Mesendoderm (in vitro differentiated cells): ENCODE data around the gene PCDH19.
"Not testable (repeated sequence)": the region's sequence is repeated elsewhere in the genome, so short reads cannot be mapped to it uniquely, and the experiment has no call there.

Experiments used
- DNase-seq: peaks from one replicate; pipeline ENCODE4 v3.0.0; 2013
- H2AK5ac ChIP-seq: 2 replicates; pipeline ENCODE4 v1.6.1; 2013; ENCODE audit warnings: low read length, inconsistent platforms
- H2BK120ac ChIP-seq: 2 replicates; pipeline ENCODE4 v1.6.1; 2013; ENCODE audit warnings: low read depth, mild to moderate bottlenecking, low read length, moderate library complexity, mixed read lengths
- H2BK15ac ChIP-seq: replicated peaks from 2 replicates; pipeline ENCODE4 v1.6.1; 2013; ENCODE audit warnings: low read depth, mild to moderate bottlenecking, moderate library complexity
- H2BK5ac ChIP-seq: 2 replicates; pipeline ENCODE4 v1.6.1; 2013; ENCODE audit warnings: low read length, inconsistent platforms
- H3K18ac ChIP-seq: 2 replicates; pipeline ENCODE4 v1.6.1; 2013; ENCODE audit warnings: mild to moderate bottlenecking, low read length, mixed read lengths
- H3K23ac ChIP-seq: one replicate; pipeline ENCODE4 v1.6.1; 2013; ENCODE audit warnings: low read length
- H3K27ac ChIP-seq: 2 replicates; pipeline ENCODE4 v1.5.1; 2013; ENCODE audit warnings: low read depth, mild to moderate bottlenecking, inconsistent platforms, low read length, moderate library complexity
- H3K27me3 ChIP-seq: 2 replicates; pipeline ENCODE4 v1.6.1; 2013; ENCODE audit warnings: low read length, control low read depth, mild to moderate bottlenecking, inconsistent platforms; ENCODE audit not compliant: insufficient read depth, poor library complexity
- H3K36me3 ChIP-seq: 2 replicates; pipeline ENCODE4 v1.6.1; 2013; ENCODE audit warnings: low read length, inconsistent platforms; ENCODE audit not compliant: control insufficient read depth, insufficient read depth
- H3K4ac ChIP-seq: one replicate; pipeline ENCODE4 v1.6.1; 2013; ENCODE audit warnings: low read depth, mild to moderate bottlenecking, low read length, moderate library complexity
- H3K4me1 ChIP-seq: 2 replicates; pipeline ENCODE4 v1.6.1; 2013; ENCODE audit warnings: low read depth, low read length, inconsistent platforms; ENCODE audit not compliant: control insufficient read depth
- H3K4me2 ChIP-seq: 2 replicates; pipeline ENCODE4 v1.6.1; 2013; ENCODE audit warnings: low read length
- H3K4me3 ChIP-seq: 2 replicates; pipeline ENCODE4 v1.5.1; 2013; ENCODE audit warnings: mild to moderate bottlenecking, low read length
- H3K56ac ChIP-seq: one replicate; pipeline ENCODE4 v1.6.1; 2013; ENCODE audit warnings: low read length
- H3K79me1 ChIP-seq: 2 replicates; pipeline ENCODE4 v1.6.1; 2013; ENCODE audit warnings: low read length, inconsistent platforms
- H3K79me2 ChIP-seq: 2 replicates; pipeline ENCODE4 v1.6.1; 2013; ENCODE audit warnings: mild to moderate bottlenecking, low read length; ENCODE audit not compliant: control insufficient read depth, insufficient read depth
- H3K9ac ChIP-seq: 2 replicates; pipeline ENCODE4 v1.6.1; 2013; ENCODE audit warnings: low read length, inconsistent platforms
- H4K5ac ChIP-seq: one replicate; pipeline ENCODE4 v1.6.1; 2013; ENCODE audit warnings: low read length
- H4K8ac ChIP-seq: one replicate; pipeline ENCODE4 v1.6.1; 2013; ENCODE audit warnings: low read depth, mild to moderate bottlenecking, control low read depth, low read length, moderate library complexity
- WGBS: extraction: QIAGEN DNeasy Blood & Tissue Kit; methylation state at CpG from one replicate; pipeline ENCODE4 v1.1.7; 2013; ENCODE audit warnings: low lambda C conversion rate, missing lambda C conversion rate; ENCODE audit not compliant: insufficient coverage; ENCODE audit errors: extremely low coverage; 5-methylcytosine and 5-hydroxymethylcytosine counted together

Gene PCDH19

GRCh38 chrX:100441321-100441720, 31.2 kb upstream of the PCDH19 start:
- not testable (repeated sequence) for H2AK5ac ChIP-seq, H3K36me3 ChIP-seq, H3K4me3 ChIP-seq, H3K27me3 ChIP-seq, H3K27ac ChIP-seq, H3K4ac ChIP-seq, H4K5ac ChIP-seq, H3K18ac ChIP-seq, H2BK5ac ChIP-seq, H2BK120ac ChIP-seq, H3K4me2 ChIP-seq, H3K79me2 ChIP-seq, DNase-seq, H4K8ac ChIP-seq, H3K4me1 ChIP-seq, H3K23ac ChIP-seq, H3K79me1 ChIP-seq, H2BK15ac ChIP-seq, H3K56ac ChIP-seq, H3K9ac ChIP-seq
- no CpG with 5 or more reads among the region's 7 CpGs for WGBS

- H3K4me3 ChIP-seq = no peak overlapping the region
- no CpG with 5 or more reads among the region's 2 CpGs for WGBS
- no peaks in the 10 kb centered on the region for H3K36me3 ChIP-seq
- H3K4ac ChIP-seq = no peak overlapping the region
- H3K4me1 ChIP-seq = no peaks in the 10 kb centered on the region
- no peak overlapping the region for H2BK15ac ChIP-seq
- H3K23ac ChIP-seq = no peak overlapping the region
- no peak overlapping the region for H3K4me2 ChIP-seq
- no peak overlapping the region for H3K56ac ChIP-seq
- no peak for DNase-seq
- H2BK5ac ChIP-seq = no peak overlapping the region
- no peak overlapping the region for H4K8ac ChIP-seq
- no peaks in the 10 kb centered on the region for H3K79me2 ChIP-seq
- H2AK5ac ChIP-seq = no peak overlapping the region
- H3K79me1 ChIP-seq = no peaks in the 10 kb centered on the region
- H3K9ac ChIP-seq = no peak overlapping the region
- no peak overlapping the region for H2BK120ac ChIP-seq
- H3K27ac ChIP-seq = no peak overlapping the region
- no peaks in the 10 kb centered on the region for H3K27me3 ChIP-seq
- no peak overlapping the region for H3K18ac ChIP-seq
- no peak overlapping the region for H4K5ac ChIP-seq
Observed at GRCh38 chrX:100440006-100440405, 29.9 kb upstream of the PCDH19 start.

- H3K9ac ChIP-seq = no peak overlapping the region
- H4K5ac ChIP-seq = no peak overlapping the region
- H3K56ac ChIP-seq = no peak overlapping the region
- no peak overlapping the region for H2BK5ac ChIP-seq
- H3K27ac ChIP-seq = no peak overlapping the region
- H3K18ac ChIP-seq = no peak overlapping the region
- H3K79me2 ChIP-seq = no peaks in the 10 kb centered on the region
- H3K23ac ChIP-seq = no peak overlapping the region
- H3K4ac ChIP-seq = no peak overlapping the region
- no peak overlapping the region for H2AK5ac ChIP-seq
- DNase-seq = peak; percentile 65
- no peaks in the 10 kb centered on the region for H3K36me3 ChIP-seq
- H3K4me3 ChIP-seq = no peak overlapping the region
- H2BK120ac ChIP-seq = no peak overlapping the region
- H3K4me2 ChIP-seq = no peak overlapping the region
- H3K27me3 ChIP-seq = no peaks in the 10 kb centered on the region
- no peaks in the 10 kb centered on the region for H3K79me1 ChIP-seq
- H2BK15ac ChIP-seq = no peak overlapping the region
- no peaks in the 10 kb centered on the region for H3K4me1 ChIP-seq
- H4K8ac ChIP-seq = no peak overlapping the region
Observed at GRCh38 chrX:100435726-100436125, 25.7 kb upstream of the PCDH19 start.

- DNase-seq = peak; percentile 56
- Histone ChIP-seq H3K56ac (no peak overlapping the region), H3K4me1 (no peaks in the 10 kb centered on the region), H3K79me1 (no peaks in the 10 kb centered on the region), H3K4ac (no peak overlapping the region), H2AK5ac (no peak overlapping the region), H2BK15ac (no peak overlapping the region), H3K4me2 (no peak overlapping the region), H3K23ac (no peak overlapping the region), H2BK5ac (no peak overlapping the region), H2BK120ac (no peak overlapping the region), H3K9ac (no peak overlapping the region), H3K18ac (no peak overlapping the region), H4K8ac (no peak overlapping the region), H3K36me3 (no peaks in the 10 kb centered on the region), H3K79me2 (no peaks in the 10 kb centered on the region), H3K27ac (no peak overlapping the region), H4K5ac (no peak overlapping the region), H3K27me3 (no peaks in the 10 kb centered on the region), H3K4me3 (no peak overlapping the region)
- no CpG with 5 or more reads among the region's 4 CpGs for WGBS
Observed at GRCh38 chrX:100424012-100424411, 13.9 kb upstream of the PCDH19 start.

- Histone ChIP-seq H3K79me2 (no peaks in the 10 kb centered on the region), H3K4ac (no peak overlapping the region), H3K79me1 (no peaks in the 10 kb centered on the region), H3K4me2 (no peak overlapping the region), H3K23ac (no peak overlapping the region), H2BK15ac (no peak overlapping the region), H4K5ac (no peak overlapping the region), H3K4me3 (no peak overlapping the region), H2AK5ac (no peak overlapping the region), H3K56ac (no peak overlapping the region), H3K27ac (no peak overlapping the region), H3K27me3 (no peaks in the 10 kb centered on the region), H3K4me1 (no peaks in the 10 kb centered on the region), H2BK5ac (no peak overlapping the region), H3K36me3 (no peaks in the 10 kb centered on the region), H3K18ac (no peak overlapping the region), H4K8ac (no peak overlapping the region), H2BK120ac (no peak overlapping the region), H3K9ac (no peak overlapping the region)
- no peak for DNase-seq
- WGBS = no CpG with 5 or more reads among the region's 2 CpGs
Observed at GRCh38 chrX:100418556-100418955, 8.5 kb upstream of the PCDH19 start.

GRCh38 chrX:100417681-100418080, 7.6 kb upstream of the PCDH19 start:
- no peak overlapping the region for H2AK5ac ChIP-seq
- no CpG with 5 or more reads among the region's 3 CpGs for WGBS
- no peak overlapping the region for H3K4me3 ChIP-seq

More at GRCh38 chrX:100417681-100418080, 7.6 kb upstream of the PCDH19 start:
- no peaks in the 10 kb centered on the region for H3K36me3 ChIP-seq
- no peaks in the 10 kb centered on the region for H3K27me3 ChIP-seq
- H3K4me1 ChIP-seq = no peaks in the 10 kb centered on the region
- no peak overlapping the region for H3K4me2 ChIP-seq
- no peaks in the 10 kb centered on the region for H3K79me2 ChIP-seq
- no peak overlapping the region for H3K27ac ChIP-seq
- no peak for DNase-seq
- no peak overlapping the region for H3K18ac ChIP-seq
- no peak overlapping the region for H3K9ac ChIP-seq
- no peaks in the 10 kb centered on the region for H3K79me1 ChIP-seq
- no peak overlapping the region for H2BK120ac ChIP-seq
- no peak overlapping the region for H2BK15ac ChIP-seq
- no peak overlapping the region for H3K56ac ChIP-seq
- no peak overlapping the region for H3K23ac ChIP-seq
- H3K4ac ChIP-seq = no peak overlapping the region
- H4K8ac ChIP-seq = no peak overlapping the region
- no peak overlapping the region for H4K5ac ChIP-seq
- no peak overlapping the region for H2BK5ac ChIP-seq
